ENCODE data around the gene CPNE5.

The CPNE5 gene

DNA sequence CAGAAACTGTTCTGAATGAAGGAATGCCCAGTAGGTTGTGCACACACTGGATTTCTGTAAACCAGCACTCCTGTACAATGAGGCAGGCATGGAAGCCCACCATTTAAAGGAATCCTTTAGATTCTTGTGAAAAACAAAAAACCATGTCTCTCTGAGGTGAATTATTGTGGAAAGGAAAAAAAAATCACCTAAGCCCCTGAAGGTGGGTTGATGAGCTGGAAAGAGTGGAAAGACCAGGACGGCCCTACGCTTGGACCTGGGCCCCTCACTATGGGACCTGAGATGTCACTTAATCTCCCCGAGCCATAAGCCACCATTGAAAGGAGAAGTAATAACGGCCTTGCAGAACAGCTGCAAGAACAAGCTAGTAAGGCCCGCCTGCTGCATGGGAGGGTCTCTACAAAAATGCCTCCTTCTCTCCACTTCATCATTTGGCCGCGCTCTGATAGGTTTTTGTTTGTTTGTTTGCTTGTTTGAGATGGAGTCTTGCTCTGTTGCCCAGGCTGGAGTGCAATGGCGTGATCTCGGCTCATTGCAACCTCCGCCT, 72.8 kb downstream of the CPNE5 start:
- no peak for DNase-seq

DNA sequence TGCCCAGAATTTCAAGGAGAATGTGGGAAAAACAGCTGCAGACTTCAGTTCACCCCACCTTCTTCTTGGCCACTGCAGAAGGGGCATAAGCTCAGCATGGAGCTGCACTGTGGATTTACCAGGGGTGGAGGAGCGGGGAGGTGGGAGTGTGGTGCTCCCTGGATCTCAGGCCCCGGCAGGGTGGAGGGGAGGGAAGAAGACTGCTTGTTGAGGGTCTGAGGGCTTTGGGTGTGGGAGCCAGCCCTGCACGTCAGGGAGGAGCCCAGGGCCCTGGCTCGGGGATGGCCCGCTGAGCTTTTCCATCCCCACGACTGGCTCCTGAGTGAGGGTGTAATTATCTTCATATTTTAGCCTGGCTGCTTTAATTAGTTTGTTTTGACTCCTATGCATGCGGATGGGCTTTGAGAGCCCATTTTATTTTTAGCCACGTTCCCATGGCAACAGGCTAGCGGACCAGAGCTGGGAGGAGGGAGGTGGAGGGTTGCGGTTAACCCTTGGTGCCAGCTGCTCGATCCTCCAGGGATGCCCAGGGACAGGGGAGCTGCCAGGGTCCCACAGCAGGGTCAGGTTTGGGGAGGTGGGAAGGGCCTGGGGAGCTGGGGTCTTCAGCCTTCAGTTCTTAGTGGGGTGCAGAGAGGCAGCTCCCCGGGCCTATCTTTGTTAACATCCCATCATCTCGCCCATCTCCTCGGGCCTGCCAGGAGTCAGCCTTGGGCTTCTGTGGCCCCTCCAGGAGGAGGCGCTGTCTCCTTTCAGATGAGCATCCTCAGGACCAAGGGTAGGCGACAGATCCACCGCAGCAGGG, 73.4 kb downstream of the CPNE5 start:
- DNase-seq: peak in 56 of 58 donors; percentile 14 to 87 (median 74)

DNA sequence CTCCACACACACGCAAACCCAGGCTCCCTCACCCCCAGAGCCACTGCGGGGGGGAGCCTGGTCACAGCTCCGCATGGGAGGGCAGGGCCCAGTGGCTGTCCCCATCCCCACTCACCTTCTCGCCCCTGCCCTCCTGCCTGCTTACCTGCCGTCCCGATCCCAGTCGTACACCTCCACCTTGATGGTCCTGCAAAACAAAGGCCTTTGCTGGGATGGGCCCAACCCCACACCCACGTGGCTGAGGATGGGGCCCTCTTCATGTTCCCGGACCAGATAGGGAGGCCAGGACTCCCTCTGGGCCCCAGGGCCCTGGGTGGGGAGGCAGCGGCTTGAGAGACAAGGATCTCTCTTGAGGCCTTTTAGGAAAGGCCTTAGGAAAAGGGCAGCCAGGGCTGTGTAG, 74.1 kb downstream of the CPNE5 start:
- no peak for DNase-seq

DNA sequence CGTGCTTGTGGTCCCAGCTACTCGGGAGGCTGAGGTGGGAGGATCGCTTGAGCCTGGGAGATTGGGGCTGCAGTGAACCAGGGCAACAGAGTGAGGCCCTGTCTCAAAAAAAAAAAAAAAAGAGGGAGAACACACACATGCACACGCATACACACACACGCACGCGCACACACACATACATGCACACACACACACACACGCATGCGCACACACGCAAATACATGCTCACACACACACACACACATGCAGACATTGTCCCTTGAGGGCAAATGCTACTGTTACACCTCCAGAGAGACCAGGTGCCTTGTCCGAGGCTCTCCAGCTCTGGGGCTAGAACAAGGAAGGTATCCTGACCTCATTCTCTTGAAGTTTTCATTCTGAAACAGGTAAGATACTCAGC, 77.1 kb downstream of the CPNE5 start:
- DNase-seq: no peak

DNA sequence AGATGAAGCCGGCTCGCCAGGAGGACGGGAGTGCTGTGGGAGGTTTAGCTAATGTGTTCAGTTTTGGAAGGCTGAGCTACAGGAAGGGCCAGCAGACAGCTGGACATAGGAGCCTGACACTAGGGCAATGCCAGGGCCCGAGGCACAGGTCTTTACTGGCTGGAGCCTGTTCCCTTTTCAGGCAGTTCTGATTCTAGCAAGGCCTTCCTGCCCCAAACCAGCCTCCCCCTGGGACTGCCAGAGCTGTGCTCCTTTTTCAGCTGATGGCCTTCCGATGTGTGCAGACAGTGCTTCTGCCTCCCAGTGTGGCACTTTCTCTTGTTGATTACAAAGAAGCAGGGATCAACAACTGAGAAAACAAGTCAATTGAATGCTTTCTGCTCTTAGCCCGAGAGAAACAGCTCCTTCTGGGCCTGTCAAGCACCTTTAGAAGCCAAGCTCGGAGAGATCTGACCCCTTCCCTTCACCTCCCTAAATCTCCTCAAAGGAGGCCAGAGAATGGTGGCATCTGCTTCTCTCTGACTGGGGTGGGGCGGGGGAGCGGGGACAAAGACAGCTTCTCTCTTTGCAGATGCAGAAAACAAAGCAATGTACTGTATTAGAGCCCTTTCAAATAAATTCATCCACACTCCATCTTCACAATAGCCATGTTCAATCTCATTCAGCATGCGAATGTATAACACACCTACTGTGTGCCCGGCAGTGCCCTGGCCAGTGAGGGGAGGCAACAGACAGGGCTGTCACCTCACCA, 78.4 kb downstream of the CPNE5 start:
- DNase-seq: peak in 44 of 58 donors; percentile 10 to 82 (median 48)

DNA sequence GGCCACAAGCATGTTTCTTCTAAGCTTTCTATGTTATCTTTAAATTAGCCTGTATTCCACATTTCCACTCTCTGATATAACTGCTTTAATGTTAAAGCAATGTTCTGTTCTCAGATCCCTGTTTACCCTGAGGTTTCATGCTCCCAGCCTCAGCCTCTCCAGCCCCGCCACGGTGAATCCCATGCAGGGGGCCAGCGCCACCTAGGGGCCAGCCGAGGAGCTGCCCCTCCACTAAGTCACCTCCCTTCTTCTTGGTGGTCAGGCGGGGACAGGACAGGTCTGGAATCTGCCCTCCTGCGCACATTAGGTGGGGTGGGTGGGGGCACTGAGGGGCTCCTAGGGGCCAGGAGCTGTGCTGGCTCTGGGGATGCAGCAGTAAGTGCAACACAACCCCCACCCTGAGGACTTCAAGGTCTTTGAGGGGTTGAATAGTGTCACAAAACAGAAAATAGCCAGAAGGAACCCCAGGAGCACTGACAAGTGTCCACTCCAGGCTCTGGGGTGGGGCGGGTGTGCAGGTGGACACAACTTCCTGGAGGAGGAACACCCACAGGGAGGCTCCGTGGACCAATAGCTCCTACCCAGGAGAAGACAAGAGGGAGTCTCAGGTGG, 80.0 kb downstream of the CPNE5 start:
- peak in 56 of 58 donors; percentile 9 to 84 (median 62) for DNase-seq

DNA sequence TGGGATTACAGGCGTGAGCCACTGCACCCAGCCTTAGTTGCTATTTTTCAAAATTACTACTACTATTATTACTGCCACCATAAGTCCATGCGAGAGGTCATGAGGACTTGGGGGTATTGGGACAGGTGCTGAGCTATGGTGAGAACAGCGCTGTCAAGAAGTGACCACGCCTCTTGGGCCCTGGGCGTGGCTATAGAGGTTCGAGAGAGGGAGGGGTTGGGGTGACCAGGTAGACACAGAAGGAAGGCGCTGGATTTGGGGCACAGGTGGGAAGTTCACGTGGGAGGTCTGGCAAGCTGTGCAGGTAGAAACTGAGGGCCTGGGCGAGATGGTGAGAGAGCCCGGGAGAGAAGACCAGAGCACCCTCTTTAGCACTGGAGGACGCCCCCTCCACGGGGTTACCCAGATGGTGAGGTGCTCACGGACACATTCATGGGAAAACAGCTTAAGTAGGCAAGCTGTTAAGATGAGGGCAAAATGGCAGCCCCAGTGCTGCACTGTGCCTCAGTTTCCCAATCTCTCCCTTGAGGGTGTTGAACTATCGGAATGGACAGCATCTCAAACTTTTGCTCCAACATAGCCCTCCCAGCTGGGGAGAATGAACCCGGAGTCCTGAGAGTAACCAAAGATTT, 80.6 kb downstream of the CPNE5 start:
- DNase-seq: no peak

DNA sequence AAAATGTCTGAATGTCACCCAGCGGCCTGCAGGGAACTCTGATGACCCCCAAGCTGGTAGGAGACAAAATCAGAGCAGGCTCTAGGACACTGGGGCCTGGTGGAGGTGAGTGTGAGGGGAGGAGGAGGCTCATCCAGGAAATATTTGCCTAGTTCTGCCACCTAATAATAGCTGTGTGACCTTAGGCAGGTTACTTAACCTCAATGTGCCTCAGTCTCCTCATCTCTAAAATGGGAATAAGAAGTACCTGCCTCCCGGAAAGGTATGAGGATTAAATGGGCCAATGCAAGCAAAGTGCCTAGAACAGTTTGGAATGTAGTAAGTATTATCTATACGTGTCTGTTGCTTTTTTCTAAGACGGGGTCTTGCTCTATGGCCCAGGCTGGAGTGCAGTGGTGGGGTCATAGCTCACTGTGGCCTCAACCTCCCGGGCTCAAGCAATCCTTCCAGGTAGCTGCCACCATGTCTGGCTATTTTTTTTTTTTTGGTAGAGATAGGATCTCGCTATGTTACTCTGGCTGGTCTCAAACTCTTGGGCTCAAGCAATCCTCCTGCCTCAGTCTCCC, 81.2 kb downstream of the CPNE5 start:
- DNase-seq: no peak

DNA sequence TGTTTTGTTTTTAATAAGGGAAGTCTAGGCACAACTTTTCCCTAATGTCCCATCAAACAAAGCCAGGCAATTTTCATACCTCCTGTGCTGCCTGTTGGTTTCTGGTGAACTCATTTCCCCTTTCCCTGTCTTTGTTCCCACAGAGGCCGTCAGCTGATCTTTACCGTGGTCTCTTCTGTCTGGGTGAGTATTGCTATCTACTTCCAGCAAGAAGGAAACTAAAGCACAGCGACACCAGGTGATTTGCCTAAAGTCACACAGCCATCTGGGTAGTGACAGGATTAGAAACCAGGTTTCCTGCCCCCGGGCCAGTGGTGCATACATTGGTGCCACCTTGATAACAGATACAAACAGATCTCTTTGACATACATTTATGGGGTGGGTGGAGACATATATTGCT, 82.0 kb downstream of the CPNE5 start:
- DNase-seq: no peak

DNA sequence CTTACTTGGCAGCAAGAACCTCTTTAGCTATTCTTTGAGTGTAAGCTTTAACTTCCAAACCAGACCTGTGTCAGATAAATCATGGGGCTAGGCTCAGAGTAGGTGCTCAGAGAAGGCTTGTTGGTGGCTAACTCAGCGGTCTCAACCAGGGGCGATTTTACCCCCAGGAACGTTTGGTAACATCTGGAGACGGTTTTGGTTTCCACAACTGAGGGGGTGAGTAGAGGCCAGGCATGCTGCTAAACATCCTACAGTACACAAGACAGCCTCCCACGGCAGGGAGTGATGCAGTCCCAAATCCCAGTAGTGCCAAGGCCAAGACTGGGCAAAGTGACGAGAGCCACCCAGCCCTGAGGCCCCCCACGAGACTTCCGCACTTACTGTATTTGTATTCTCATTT, 82.5 kb downstream of the CPNE5 start:
- no peak for DNase-seq

DNA sequence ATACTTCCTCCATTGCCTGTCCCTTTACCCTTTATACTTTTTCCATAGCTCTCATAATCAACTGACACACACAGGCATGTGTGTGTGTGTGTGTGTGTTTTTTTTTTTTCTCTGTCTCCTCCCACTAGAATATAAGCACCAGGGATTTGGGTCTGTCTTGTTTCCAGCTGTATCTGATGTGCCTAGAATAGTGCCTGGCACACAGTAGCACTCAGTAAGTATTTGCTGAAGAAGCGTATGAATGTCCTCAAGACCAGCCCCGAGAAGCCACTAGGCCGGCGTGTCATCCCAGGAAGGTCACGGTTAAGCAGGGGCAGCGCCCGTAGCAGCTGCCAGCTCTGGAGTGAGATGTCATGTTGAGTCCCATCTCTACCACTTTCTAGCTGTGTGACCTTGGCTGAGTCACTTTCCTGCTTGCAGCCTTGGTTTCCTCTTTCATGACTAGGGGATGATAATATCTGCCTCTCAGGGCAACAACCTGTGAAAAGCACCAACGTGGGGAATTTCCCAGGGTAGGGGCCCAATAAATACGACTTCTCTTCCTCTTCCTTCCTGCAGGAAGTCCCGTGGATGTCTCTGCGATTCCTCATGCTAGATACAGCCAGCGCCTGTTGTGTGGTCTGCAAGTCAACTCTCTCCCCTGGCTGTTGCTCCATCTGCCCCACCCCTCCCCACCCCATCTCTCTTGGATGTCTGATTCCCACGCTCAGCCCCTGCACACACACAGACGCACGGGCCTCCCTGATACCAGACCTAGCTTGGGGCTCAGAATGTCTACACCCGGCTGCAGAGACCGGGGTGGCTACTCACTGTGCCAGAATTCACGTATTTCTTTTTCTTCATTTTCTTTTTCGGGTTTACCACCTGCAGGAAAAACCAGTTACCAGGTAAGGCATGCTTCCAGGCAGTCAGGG, 83.6 kb downstream of the CPNE5 start:
- DNase-seq: no peak

DNA sequence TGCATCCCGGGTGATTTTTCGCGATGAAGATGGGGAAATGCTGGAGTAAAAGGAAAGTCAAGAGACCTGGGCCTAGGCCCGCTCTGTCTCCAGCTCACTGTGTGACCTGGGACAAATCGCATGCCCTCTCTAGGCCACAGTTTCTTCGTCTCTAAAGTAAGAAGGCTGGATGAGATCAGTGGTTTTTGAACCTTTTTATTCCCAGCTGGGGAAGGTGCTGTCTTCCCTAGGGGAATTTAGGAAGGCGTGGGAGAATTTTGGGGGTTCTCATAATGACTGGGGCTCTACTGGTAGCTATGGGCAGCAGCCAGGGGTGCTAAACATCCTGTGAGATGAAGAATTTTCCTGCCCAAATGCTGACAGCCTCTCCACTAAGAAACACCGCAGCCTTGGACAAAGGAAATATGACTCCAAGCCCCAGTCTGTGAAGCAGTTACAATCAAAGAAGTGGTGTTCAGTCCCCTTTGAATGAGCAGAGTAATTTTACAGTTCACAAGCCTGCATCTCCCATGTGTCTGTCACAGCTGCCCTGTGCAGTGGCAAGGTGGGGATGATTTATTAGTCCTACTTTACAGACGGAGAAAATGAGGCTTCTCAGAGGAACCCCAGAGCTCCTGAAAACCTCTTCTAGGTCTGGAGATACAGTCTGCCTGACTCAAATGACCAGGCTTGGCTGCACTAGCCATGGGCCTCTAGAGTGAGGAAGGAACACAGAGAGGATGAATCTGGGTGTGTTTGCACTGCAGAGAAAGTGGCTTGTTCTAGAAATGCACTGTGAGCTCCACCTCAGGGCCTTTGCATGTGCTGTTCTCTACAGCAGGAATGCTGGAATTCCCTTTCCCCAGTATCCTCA, 84.4 kb downstream of the CPNE5 start:
- no peak for DNase-seq

DNA sequence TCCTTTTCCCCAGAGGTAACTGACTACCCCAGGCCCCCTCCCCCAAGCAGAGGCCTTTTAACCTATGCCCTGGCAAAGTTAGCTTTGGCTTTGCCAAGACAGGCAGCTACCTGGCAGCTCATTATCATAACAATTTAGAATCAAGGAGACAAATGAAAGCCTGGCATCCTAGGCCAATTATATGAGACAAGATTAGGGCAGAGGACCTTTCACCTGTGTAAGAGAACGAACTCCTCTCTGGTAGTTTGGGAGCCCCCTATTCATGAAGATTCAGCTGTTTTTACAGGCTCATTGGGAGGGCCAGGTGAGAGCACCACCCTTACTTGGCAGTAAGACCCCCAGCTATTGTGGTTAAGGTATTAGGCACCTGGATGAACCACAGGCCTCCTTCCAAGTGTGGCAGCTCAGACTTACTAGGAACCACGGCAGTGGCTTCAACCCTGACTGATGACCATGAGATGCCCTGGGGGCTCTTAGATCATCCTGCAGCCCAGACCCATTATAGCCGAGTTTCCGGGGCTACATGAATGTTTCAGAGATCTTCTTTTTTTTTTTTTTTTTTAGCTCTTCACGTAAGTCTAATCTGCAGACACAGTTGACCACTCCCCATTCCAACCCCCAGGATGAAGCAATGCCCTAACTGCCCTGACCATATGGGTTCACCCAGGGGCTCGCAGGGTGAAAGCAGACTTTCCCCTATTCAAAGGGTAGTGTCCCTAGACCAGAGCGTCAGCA, 85.4 kb downstream of the CPNE5 start:
- no peak for DNase-seq

DNA sequence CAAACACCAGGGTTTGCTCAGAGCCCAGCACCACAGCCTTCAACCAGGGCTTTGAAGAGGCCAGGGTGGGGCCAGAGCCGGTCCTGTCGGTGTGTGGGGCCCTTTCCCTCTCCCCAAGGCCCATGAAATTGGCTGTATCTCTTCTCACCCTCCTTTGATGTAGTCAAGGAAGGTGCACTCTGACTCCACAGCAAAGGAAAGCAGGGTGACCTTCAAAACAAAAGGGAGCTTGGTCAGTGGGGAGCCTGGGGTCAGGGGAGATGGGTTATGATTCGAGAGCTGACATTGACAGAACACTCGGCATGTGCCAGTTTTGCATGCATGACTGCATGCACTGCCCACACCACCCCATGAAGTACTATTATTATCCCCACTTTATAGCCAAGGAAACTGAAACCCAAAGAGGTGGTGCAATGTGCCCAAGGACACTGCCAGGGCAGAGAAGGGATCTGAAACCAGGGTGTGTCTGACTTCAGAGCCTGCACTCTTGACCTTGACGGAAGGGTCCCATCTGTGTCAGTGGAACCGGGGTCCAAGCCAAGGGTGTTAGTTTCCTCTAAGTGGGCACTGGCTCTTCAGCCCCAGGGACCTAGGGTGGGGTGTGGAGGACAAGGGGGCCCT, 86.2 kb downstream of the CPNE5 start:
- DNase-seq: no peak

DNA sequence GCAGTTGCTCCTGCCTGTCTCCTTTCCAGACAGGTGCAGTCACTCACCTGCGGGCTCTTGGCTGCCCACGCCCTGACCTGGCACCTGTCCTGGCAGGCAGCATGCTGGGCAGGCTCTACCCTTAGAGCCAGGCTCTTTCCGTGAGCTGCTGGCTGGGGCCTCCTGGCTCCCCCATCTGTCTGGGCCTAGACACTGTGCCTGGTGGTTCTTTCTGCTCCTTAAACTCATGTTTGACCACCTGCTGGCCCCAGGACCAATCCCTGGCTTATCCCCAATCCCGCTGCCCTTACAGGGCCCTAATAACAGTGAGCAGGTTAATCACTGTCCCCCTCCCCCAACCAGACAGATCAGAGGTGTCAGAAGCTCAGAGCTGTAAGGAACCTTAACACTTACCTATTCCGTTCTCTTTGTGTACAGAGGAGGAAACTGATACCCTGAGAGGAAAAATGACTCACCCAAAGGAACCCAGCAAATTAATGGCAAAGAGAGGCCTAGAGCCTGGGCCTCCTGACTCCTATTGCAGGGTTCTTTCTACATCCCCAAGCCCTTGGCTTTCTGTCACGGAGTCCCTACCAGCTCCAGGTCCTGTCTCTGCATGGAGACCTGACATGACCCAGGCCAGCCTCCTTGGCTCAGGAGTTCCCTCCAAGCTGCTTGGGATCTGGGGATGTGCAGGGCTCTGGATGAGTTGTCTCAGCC, 86.9 kb downstream of the CPNE5 start:
- DNase-seq: no peak

DNA sequence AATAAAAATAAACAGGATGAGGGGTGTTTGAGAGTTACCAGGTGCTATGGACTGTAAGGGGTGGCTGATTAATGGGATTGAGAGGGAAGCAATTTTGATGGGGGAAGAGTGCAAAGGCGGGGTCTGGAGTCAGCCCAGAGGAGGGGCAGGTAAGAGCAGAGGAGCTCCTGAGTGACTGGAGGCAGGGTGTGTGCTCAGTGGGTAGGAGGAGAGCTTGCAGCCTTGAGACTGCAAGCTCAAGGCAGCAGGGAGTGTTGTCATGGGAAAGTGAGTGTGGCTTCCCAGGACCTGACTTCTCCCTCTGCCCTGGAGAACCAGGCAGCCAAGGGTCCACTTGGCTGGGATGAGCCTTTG, 87.4 kb downstream of the CPNE5 start:
- DNase-seq: no peak

DNA sequence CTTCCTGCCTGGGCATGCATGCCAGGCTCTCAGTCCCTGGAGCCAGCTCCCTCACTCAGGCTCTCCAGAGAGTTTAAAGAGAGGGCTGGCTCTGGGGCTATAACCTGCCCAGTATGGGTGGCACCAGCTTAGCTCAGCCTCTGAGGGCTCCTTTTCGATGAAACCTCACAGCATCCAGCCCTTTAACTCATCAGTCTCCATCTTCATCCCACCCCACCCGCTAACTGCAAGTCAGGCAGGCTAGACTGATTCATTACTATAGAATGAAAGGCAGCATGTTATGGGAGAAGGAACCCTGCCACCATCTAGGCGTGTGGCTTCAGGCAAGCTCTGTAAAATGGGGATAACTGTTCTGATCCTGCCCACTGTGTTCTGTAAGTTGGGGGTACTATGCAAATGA, 88.2 kb downstream of the CPNE5 start:
- DNase-seq: no peak

All from anterior cingulate cortex (tissue), 58 donors.